M059J (cell line): Measurements from ENCODE around the gene MELK. TPM values are rescaled to one million over a fixed set of nuclear protein-coding genes. Genes with fewer than 3 reads are reported as not detected.
"Not testable (repeated sequence)": the region's sequence is repeated elsewhere in the genome, so short reads cannot be mapped to it uniquely, and the experiment has no call there.

Experiments used
- DNase-seq: peaks from one replicate; pipeline ENCODE4 v3.0.0-alpha.2; 2012; ENCODE audit warnings: low read depth
- total RNA-seq: library from RNA; depleted of rRNA; stranded (reverse); fragments of >200 nt; shearing (Covaris generic); gene quantifications from 2 replicates; pipeline ENCODE4 v1.2.3, GENCODE V29; 2014; rRNA removed

Gene MELK
- 121 and 124 TPM in 2 replicates for total RNA-seq

DNA sequence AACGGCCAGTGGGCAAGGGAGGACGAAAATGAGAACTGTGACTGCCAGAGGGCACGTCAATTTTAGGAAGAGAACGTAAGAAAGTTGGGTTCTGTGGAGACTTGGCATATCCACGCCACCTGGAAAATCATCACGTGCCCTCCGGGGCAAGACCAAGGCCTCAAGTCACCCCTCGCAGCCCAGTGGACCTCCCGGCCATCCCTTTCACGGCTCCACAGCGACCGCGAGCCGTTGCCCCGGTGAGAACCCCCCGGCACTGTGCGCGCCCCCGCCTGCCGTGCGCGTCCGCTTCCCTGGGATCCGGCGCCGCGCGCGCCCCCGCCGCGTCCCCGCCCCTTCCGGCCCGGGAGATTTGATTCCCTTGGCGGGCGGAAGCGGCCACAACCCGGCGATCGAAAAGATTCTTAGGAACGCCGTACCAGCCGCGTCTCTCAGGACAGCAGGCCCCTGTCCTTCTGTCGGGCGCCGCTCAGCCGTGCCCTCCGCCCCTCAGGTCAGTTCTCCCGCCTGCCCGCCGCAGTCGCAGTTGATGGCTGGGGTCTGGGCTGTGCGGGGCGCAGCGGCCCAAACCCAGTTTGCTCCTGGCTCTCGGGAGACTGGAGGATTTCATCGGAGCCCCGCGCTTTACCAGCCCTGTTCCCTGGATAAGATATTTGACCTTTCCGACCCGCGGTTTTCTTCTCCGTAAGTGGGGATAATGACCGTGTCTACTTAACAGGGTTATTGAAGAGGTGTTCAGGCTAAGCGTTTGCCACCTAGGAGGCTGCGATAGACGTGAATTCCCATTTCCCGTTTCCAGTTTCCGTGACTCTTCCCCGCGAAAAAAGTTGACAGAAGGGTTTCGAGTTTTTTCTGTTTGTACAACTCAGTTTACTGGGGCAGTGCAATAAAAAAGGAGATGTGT is at the start of gene MELK:
TSS of gene MELK (plus strand) at position 381 of the 904 bp plus-strand sequence. CDS start 8,787 bp downstream, outside the sequence.
- DNase-seq, result peak; percentile 84

DNA sequence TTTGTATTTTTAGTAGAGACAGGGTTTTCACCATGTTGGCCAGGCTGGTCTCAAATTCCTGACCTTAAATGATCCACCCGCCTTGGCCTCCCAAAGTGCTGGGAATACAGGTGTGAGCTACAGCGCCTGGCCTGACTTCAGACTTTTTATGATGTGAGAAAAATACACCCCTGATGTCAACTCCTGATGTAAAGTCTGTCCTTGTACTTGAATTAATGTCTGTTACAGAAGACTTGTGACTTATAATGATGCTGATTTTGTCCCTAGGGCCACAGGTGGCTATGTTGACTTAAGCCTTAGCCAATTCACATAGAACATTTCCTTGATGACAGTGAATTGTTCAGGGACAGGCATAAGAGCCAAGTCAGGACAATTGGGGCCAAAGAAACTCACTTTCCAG is 42.5 kb upstream of the MELK start:
- no peak for DNase-seq

DNA sequence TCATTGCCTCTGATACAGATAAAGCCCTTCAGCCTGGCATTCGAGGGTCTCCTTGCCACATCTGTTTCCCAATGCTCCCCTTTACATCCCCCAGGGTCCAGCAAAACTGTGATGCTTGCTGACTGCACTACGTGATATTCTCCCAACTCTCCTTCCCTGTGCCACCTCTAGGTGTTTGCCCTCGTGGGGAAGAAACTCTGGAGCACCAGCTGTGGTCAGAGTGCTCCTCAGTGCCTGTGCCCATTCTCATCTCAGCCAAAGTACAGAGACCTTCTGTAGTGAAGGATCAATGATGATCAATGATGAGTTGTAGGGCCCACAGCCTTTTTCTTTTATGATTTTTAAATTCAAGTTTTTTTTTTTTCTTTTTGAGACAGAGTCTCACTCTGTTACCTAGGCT is 40.3 kb upstream of the MELK start:
- DNase-seq, result no peak

DNA sequence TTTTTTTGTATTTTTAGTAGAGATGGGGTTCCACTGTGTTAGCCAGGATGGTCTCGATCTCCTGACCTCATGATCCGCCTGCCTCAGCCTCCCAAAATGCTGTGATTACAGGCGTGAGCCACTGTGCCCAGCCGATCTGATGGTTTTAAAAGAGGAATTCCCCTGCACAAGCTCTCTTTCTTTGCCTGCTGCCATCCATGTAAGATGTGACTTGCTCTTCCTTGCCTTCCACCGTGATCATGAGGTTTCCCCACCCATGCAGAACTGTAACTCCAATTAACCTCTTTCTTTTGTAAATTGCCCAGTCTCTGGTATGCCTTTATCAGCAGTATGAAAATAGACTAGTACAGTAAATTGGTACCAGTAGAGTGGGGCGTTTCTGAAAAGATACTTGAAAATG is 39.0 kb upstream of the MELK start:
- not testable (repeated sequence) for DNase-seq

DNA sequence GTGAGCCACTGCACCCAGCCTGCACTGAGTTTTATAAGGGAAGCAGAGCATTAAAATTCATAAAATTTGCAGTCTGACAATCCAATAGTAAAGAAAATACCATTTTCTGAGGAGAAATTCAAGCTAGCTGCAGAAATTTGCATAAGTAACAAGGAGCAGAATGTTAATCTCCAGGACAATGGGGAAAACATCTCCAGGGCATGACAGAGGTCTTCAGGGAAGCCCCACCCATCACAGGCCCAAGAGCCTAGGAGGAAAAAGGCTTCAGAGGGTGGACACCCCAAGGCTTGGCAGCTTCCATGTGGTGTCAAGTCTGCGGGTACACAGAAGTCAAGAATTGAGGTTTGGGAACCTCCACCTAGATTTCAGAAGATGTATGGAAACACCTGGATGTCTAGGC is 37.6 kb upstream of the MELK start:
- DNase-seq, result no peak

DNA sequence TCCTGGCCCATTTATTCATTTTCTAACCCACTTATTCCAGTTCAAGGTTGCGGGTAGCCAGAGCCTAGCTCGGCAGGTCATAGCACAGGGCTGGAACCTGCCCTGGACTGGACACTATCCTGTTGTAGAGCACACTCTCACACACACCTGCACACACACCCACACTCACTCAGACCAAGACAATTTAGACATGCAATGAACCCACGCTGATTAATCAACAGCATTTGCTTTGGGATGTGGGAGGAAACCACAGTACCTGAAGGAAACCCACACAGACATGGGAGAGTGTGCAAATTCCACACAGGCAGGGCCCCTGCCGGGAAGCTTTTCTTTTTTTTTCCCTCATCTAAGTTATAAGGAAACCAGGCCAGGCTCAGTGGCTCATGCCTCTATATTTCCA is 34.8 kb upstream of the MELK start:
- no peak for DNase-seq

DNA sequence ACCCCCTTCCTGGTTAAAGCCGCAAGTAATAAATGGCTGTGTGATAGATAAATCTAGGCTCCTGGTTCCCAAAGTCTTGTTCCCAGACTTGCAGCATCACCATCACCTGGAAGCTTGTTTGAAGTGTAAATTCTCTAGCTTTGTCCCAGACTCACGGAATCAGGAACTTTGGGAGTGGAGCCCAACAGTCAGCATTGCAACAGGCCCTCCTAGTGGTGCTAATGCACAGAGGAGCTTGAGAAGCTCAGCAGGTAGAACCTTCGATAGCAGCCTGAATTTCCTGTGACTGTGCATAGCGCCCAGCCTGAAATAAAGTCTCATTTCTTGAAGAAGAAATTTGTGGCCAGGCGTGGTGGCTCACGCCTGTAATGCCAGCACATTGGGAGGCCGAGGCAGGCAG is 30.3 kb upstream of the MELK start:
- no peak for DNase-seq

DNA sequence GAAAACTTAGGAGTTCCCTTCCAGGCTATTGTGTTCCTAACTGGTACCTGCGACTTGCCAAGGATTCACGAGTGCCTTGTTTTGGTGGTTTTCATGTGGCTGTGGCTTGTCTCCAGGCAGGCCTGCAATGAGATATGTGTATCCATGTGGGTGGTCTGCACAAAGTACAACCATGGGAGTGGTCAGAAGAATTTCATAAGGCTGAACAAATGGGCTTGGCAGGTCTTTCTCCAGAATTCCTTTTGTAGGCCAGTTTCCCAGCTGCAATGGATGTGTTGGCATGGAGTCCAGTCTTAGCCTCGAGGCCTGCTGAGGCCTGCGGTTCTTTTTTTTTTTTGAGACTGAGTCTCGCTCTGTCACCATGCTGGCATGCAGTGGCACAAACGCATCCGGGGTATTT is 28.8 kb upstream of the MELK start:
- peak; percentile 88 for DNase-seq

DNA sequence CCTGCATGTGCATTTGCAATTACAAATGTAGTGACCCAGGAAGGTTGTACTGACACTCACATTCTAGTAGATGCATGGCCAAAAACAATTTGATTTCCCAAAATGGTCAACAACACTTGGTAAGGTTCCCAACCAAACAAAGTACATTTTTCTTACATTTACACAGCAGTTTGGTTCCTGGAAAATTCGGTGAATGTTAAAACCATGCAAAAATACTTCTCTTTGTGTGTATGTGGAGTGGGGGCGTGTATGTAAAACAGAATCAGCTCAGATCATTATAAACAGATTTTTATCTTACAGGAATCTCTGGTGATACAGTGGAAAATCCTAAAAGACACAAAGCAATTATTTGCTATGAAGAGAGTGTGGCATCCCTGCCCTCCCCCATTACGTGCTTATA is 25.1 kb upstream of the MELK start:
- no peak for DNase-seq

DNA sequence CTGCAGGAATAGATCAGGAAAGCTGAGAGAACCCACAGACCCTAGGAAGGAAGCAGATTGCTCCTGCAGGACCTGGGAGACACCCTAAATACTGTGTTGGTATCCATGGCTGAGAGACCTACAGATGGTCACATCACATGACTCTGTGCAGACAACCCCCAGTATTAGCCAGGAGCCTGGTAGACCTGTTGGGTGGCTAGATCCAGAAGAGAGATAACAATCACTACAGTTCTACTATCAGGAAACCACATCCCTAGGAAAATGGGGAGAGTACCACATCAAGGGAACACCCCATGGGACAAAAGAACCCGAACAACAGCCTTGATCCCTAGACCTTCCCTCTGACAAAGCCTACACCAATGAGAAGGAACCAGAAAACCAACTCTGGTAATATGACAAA is 24.2 kb upstream of the MELK start:
- no peak for DNase-seq

DNA sequence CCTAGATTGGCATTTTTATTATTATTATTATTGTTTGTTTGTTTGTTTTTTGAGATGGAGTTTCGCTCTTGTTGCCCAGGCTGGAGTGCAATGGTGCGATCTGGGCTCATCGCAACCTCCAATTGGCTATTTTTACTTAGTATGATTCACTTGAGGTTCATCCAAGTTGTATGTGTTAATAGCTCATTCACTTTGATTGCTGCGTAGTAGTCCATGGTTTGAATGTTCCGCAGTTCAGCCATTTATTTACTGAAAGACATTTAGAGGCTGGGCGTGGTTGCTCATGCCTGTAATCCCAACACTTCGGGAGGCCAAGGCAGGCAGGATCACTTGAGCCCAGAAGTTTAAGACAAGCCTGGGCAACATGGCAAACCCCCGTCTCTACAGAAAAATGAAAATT is 22.6 kb upstream of the MELK start:
- no peak for DNase-seq

DNA sequence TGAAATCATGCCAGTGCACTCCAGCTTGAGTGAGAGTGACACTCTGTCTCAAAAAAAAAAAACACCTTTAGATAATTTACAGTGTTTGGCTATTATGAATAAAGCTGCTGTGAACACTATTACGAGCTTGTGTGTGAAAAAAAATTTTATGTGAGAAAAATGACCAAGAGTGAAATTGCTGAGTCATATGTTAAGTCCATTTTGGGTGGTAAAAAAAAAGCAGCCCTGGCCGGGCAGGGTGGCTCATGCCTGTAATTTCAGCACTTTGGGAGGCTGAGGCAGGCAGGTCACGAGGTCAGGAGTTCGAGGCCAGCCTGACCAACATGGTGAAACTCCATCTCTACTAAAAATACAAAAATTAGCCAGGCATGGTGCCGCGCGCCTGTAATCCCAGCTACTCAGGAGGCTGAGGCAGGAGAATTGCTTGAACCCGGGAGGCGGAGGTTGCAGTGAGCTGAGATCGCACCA is 22.0 kb upstream of the MELK start:
- DNase-seq, result peak; percentile 28

DNA sequence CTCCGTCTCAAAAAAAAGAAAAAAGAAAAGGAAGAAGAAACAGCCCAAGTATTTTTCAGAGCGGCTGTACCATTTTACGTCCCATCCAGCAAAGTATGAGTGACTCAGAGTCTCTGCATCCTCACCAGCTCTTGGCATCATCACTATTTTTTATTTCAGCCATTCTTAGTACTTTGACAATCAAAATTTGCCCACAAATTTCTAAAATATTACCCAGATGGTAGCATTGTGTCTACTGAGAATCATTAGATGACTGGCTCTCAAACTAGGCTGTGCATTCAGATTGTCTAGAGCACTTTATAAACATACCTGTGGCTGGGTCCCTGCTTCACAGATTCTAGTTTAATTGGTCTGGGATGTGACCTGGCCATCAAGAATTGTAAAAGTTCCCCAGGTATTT is 21.6 kb upstream of the MELK start:
- peak; percentile 72 for DNase-seq

DNA sequence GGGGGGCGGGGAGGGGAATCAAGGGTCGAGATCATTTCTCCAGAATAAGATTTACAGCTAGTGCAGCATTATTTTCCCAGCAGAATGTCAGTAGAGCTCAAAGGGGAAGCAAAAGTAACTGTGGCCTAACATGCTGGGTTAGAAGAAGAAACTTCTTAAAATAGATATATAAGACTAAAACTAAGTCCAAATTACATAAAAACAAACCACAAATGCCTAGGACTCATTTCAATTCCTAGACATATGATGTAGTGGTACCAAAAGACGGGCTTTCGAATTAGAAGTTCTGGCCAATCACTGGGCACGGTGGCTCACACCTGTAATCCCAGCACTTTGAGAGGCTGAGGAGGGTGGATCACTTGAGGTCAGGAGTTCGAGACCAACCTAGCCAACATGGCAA is 20.8 kb upstream of the MELK start:
- DNase-seq, result no peak

DNA sequence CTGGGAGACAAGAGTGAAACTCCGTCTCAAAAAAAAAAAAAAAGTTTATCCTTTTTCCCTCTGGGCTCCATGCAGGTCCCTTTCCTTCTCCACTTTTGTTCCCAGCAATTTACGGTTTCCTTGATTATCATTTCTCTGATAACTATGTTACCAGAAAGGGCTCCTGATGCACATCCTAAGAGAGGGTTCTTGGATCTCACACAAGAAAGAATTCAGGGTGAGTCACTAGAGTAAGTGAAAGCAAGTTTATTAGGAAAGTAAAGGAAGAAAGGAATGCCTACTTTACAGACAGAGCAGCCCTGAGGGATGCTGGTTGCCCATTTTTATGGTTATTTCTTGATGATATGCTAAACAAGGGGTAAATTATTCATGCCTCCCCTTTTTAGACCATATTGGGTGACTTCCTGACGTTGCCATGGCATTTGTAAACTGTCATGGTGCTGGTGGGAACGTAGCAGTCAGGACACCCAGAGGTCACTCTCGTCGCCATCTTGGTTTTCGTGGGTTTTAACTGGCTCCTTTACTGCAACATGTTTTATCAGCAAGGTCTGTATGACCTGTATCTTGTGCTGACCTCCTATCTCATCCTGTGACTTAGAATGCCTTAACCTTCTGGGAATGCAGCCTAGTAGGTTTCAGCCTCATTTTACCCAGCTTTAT is 13.5 kb upstream of the MELK start:
- peak; percentile 82 for DNase-seq

DNA sequence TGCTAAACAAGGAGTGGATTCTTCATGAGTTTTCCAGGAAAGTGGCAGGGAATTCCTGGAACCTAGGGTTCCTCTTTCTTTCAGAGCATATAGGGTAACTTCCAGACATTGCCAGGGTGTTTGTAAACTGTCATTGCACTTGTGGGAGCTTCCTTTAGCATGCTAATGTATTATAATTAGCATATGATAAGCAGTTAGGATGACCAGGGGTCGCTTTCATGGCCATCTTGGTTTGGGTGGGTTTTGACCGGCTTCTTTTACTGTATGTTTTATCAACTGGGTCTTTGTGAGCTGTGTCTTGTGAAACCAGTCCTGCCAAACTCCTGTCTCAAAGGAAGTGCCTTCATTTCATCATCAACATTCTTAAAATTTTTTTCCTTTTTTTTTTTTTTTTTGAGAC is 11.9 kb upstream of the MELK start:
- DNase-seq, result peak; percentile 38

DNA sequence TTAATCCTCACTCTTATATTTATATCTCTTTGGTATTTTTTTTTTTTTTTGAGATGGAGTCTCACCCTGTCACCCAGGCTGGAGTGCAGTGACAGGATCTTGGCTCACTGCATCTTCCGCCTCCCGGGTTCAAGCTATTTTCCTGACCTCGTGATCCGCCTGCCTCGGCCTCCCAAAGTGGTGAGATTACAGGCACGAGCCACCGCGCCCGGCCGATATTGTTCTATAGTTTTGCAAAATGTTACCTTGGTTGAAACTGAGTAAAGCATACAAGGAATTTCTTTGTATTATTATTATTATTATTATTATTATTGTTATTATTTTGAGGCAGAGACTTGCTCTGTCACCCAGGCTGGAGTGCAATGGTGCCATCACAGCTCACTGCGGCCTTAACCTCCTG is 9.9 kb upstream of the MELK start:
- DNase-seq, result not testable (repeated sequence)

DNA sequence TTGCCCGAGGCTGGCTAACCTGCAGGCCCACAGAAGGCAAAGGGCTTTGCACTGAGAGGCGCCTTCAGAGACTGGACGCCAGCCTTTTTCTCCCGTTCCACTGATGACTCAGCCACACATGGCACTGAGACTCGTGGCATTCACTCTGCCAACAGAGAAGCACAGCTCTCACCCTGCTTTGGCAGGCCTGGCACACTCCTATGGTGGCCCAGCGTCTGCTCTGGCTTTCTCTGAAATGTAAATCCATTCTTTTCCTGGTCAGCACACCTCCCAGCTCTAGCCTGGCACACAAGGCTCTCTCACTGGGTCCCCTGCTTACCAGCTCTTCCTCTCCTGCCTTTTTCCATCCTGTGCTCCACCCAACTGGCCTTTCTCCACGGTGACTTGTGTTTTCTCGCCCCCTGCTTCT is 5.9 kb upstream of the MELK start:
- peak; percentile 91 for DNase-seq

DNA sequence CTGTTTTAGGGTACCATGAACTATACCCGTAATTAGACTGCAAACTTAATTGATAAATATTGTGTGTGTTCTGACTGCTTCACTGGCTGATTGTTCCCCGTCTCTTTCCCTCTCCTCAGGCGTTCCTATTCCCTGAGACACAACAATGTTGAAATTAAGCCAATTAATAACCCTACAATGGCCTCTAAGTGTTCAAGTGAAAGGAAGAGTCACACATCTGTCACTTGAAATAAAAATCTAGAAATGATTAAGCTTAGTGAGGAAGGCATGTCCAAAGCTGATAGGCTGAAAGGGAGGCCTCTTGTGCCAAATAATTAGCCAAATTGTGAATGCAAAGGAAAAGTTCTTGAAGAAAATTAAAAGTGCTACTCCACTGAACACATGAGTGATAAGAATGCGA is 4.0 kb upstream of the MELK start:
- DNase-seq, result not testable (repeated sequence)

DNA sequence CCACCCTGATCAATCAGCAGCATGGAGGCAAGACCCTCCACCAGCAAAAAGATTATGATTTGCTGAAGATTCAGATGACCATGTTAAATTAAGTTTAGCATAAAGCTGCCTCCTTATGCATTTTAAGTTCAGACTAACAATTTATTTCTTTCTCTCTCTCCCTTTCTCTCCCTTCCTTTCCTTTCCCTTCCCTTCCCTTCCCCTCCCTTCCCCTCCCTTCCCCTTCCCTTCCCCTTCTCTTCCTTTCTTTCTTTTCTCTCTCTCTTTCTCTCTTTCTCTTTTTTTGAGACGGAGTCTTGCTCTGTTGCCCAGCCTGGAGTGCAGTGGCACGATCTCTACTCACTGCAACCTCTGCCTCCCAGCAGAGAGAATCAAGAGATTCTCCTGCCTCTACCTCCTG is 1.4 kb upstream of the MELK start:
- no peak for DNase-seq

DNA sequence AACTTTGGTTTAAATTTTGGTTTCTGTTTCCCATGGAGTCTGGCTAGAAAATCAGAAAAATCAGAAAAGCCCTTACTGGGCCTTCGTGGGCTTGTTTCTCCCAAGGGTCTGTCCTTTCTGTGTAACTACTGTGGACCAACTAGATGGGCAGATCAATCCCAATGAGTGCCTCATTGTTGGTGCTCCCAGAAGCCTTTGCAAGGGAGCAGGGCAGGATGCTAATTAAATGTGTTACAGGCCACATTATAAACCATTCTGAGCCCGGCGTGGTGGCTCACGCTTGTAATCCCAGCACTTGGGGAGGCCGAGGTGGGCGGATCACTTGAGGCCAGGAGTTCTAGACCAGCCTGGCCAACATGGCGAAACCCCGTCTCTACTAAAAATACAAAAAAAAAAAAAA is 1.4 kb downstream of the MELK start:
- not testable (repeated sequence) for DNase-seq

DNA sequence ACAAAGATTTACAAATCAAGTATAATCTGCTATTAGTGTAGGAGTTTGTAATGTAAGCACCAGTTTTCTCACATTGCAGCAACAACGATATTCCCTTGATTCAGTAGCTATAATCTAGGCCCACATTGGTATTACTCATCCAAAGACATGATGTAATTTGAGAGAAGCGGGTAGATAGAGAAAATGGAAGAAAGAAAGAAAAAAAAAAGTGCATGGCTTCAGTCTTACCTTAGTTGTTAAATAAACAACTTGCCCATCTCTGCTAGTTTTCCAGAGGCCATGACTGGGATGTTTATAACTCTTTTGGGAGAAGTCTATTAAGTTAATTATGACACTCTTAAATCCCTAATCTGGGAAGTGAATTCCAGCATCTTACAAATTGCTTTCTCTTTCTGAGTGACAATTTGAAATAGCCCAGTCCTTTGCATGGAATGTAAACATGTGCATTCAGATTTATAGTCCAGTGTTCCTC is 2.8 kb downstream of the MELK start:
- DNase-seq, result peak; percentile 71

DNA sequence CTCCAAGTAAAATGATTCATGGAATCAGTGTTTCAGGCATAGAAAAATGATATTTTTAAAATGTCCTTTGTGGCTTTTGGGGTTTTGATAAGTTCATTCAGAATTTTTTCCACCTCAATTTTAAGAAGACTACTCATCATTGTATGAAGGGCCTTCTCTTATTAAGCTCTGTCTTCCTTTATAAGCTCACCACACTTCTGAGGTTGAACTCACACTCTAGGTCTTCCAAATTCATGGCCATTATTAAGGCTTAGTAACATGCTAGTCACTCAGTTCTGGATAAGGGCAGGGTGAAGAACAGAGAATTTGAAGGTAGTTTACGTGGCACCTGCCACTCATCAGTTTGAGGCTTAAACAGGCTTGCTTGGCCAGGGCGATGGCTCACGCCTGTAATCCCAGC is 4.2 kb downstream of the MELK start:
- peak; percentile 57 for DNase-seq
